Naive thymus-derived CD4-positive, alpha-beta T cell (primary cell): ENCODE measurements around the gene LDHB. TPM values are rescaled to one million over a fixed set of nuclear protein-coding genes. Genes with fewer than 3 reads are reported as not detected.
"Not testable (repeated sequence)": the region's sequence is repeated elsewhere in the genome, so short reads cannot be mapped to it uniquely, and the experiment has no call there.

Source experiments
- ATAC-seq: fragments of 150-1000 bp; cut with Tn5 transposase; 2 replicates; pipeline ENCODE4 v1.10.0; 2021; ENCODE audit warnings: mild to moderate bottlenecking, moderate library complexity
- CTCF ChIA-PET: fragments of 350-600 bp; sonication (Branson Sonifier 250); formaldehyde crosslinking; loops from one replicate; lab custom pipeline; 2021; ENCODE audit warnings: antibody characterized with exemption; lab: Charles Lee
- POLR2A ChIA-PET: fragments of 350-600 bp; sonication (Branson Sonifier 250); formaldehyde crosslinking; loops from one replicate; lab custom pipeline; 2021; ENCODE audit warnings: antibody characterized with exemption, inconsistent platforms; lab: Charles Lee
- DNase-seq, 9 donors: peaks; one replicate each; pipeline versions ENCODE4 v3.0.0 to v3.0.0-alpha.2; 2020 to 2022; ENCODE audit warnings: mixed read lengths in 1 of 9
- H3K27ac ChIP-seq: one replicate; pipeline ENCODE4 v1.7.0; 2013; ENCODE audit warnings: mild to moderate bottlenecking, low read depth, low read length, moderate library complexity
- H3K27me3 ChIP-seq, 2 donors: one replicate each; pipeline ENCODE4 v1.7.0; 2013; ENCODE audit warnings: low read length in 2 of 2, mild to moderate bottlenecking in 2 of 2, moderate library complexity in 2 of 2; ENCODE audit not compliant: control insufficient read depth in 2 of 2, insufficient read depth in 2 of 2
- H3K36me3 ChIP-seq, 3 experiments: 1 replicate in 2 of 3; 2 replicates in 1 of 3; pipeline ENCODE4 v1.7.0; 2013; ENCODE audit warnings: low read length in 3 of 3, mild to moderate bottlenecking in 3 of 3, moderate library complexity in 1 of 3; ENCODE audit not compliant: insufficient read depth in 3 of 3, control insufficient read depth in 2 of 3
- H3K4me1 ChIP-seq, 2 donors: one replicate each; pipeline ENCODE4 v1.7.0; 2013; ENCODE audit warnings: low read length in 2 of 2, mild to moderate bottlenecking in 2 of 2, moderate library complexity in 1 of 2; ENCODE audit not compliant: control insufficient read depth in 2 of 2, insufficient read depth in 2 of 2
- H3K4me3 ChIP-seq: 2 replicates; pipeline ENCODE4 v1.7.0; 2013; ENCODE audit warnings: mild to moderate bottlenecking, low read length
- H3K9me3 ChIP-seq, 3 experiments: 1 replicate in 2 of 3; 2 replicates in 1 of 3; pipeline ENCODE4 v1.7.0; 2013; ENCODE audit warnings: low read length in 3 of 3; ENCODE audit not compliant: control insufficient read depth in 2 of 3
- H3K27ac Mint-ChIP-seq, 9 donors: one replicate each; pipeline ENCODE4 v1.8.0; 2020 to 2022; ENCODE audit warnings: mixed read lengths in 9 of 9, mild to moderate bottlenecking in 8 of 9, moderate library complexity in 5 of 9, inconsistent platforms in 2 of 9
- H3K27me3 Mint-ChIP-seq, 5 donors: one replicate each; pipeline ENCODE4 v1.8.0; 2021 to 2022; ENCODE audit warnings: mixed read lengths in 5 of 5, mild to moderate bottlenecking in 1 of 5
- H3K36me3 Mint-ChIP-seq, 5 donors: one replicate each; pipeline ENCODE4 v1.8.0; 2020 to 2022; ENCODE audit warnings: mixed read lengths in 5 of 5, mild to moderate bottlenecking in 3 of 5, inconsistent platforms in 1 of 5
- H3K4me1 Mint-ChIP-seq, 7 donors: one replicate each; pipeline ENCODE4 v1.8.0; 2020 to 2022; ENCODE audit warnings: mixed read lengths in 7 of 7, mild to moderate bottlenecking in 3 of 7, inconsistent platforms in 1 of 7
- H3K4me3 Mint-ChIP-seq, 10 donors: one replicate each; pipeline ENCODE4 v1.8.0; 2020 to 2022; ENCODE audit warnings: mild to moderate bottlenecking in 10 of 10, mixed read lengths in 10 of 10, moderate library complexity in 6 of 10, inconsistent platforms in 2 of 10
- H3K9me3 Mint-ChIP-seq, 11 donors: one replicate each; pipeline ENCODE4 v1.8.0; 2020 to 2022; ENCODE audit warnings: mixed read lengths in 11 of 11, mild to moderate bottlenecking in 4 of 11, inconsistent platforms in 1 of 11, moderate library complexity in 1 of 11
- intact Hi-C, 2 donors: fragments of 100-400 bp; cut with micrococcal nuclease; formaldehyde crosslinking; loops; one replicate each; pipeline ENCODE4 v1.15.1; 2023
- polyA plus RNA-seq, 2 donors: library from polyadenylated mRNA; unstranded; fragments of 300-500 nt; fragmentation: Illumina TruSeq; gene quantifications; one replicate each; pipeline ENCODE4 v1.2.3, GENCODE V29; 2021
- total RNA-seq, 6 experiments: library from RNA in 5 of 6; stranded (reverse) in 5 of 6; gene quantifications; 1 replicate in 5 of 6; 2 replicates in 1 of 6; pipeline ENCODE4 v1.2.3 and lab custom pipeline; 2021 to 2026

The LDHB gene
- total and polyA plus RNA-seq, 7 experiments from 2014 or later = 630 to 2,849 (median 1,265) TPM

GRCh38 chr12:21650997-21651396 lies 6.6 kb downstream of the LDHB start:
- ATAC-seq = no peak
- intact Hi-C loops = loop anchor here in 1 of 2 donors (1.0 kb wide), 1 partner anchor 9 kb away; no protein-coding TSS in a partner anchor
- Mint-ChIP-seq H3K9me3 (no peaks in the 10 kb centered on the region), H3K27ac (peak overlapping the region; percentile 7 to 84 (median 73)), H3K36me3 (peaks cover 24 to 88% (median 65%) of the 10 kb centered on the region in 5 donors), H3K4me1 (peaks cover 71 to 99% (median 94%) of the 10 kb centered on the region in 7 donors), H3K27me3 (no peaks in the 10 kb centered on the region), H3K4me3 (peak overlapping the region; percentile 28 to 89 (median 68))
- no peak for DNase-seq
- no peaks in the 10 kb centered on the region for H3K27me3 ChIP-seq
- H3K27ac ChIP-seq = peak overlapping the region; percentile 8
- peaks cover 15 to 67% (median 34%) of the 10 kb centered on the region in 3 experiments for H3K36me3 ChIP-seq
- H3K4me1 ChIP-seq = peaks cover 16 to 90% of the 10 kb centered on the region in 2 donors
- no peaks in the 10 kb centered on the region for H3K9me3 ChIP-seq
- ChIA-PET POLR2A (interaction anchor here (0.8 to 14.1 kb wide), 8 partner anchors 8 to 484 kb away, joined by 3 to 242 read pairs (median 11); no protein-coding TSS in a partner anchor), CTCF (interaction anchor here (2.8 kb wide), 1 partner anchor 42 kb away, joined by 10 read pairs; no protein-coding TSS in a partner anchor)
- H3K4me3 ChIP-seq = peak overlapping the region; percentile 1

- peaks cover 2 to 83% of the 10 kb centered on the region in 2 donors for H3K4me1 ChIP-seq
- CTCF ChIA-PET = interaction anchor here (0.6 to 2.8 kb wide), 5 partner anchors 27 to 366 kb away, joined by 3 to 10 read pairs (median 3); no protein-coding TSS in a partner anchor
Observed at GRCh38 chr12:21649034-21649433, 8.6 kb downstream of the LDHB start.

GRCh38 chr12:21648378-21648777 lies 9.3 kb downstream of the LDHB start:
- peaks cover 0 to 85% of the 10 kb centered on the region in 2 donors for H3K4me1 ChIP-seq
- peak overlapping the region in 5 of 10 donors; percentile 5 to 89 (median 19) for H3K4me3 Mint-ChIP-seq
- ChIA-PET CTCF (interaction anchor here (0.6 to 1.6 kb wide), 5 partner anchors 28 to 35 kb away, joined by 3 to 4 read pairs (median 3); no protein-coding TSS in a partner anchor), POLR2A (interaction anchor here (0.7 to 14.1 kb wide), 9 partner anchors 9 to 35 kb away, joined by 3 to 242 read pairs (median 8); partner anchors contain the start of gene LDHB)
- no peak for ATAC-seq
- no peaks in the 10 kb centered on the region for H3K9me3 Mint-ChIP-seq
- intact Hi-C loops = no loop called here
- peaks cover 67 to 100% (median 96%) of the 10 kb centered on the region in 7 donors for H3K4me1 Mint-ChIP-seq
- H3K27ac ChIP-seq = peak overlapping the region; percentile 16
- no peaks in the 10 kb centered on the region for H3K9me3 ChIP-seq
- no peaks in the 10 kb centered on the region for H3K27me3 ChIP-seq
- peak overlapping the region in 8 of 9 donors; percentile 12 to 88 (median 67) for H3K27ac Mint-ChIP-seq
- no peak for DNase-seq
- peaks cover 37 to 92% (median 65%) of the 10 kb centered on the region in 5 donors for H3K36me3 Mint-ChIP-seq
- no peaks in the 10 kb centered on the region for H3K27me3 Mint-ChIP-seq
- peaks cover 29 to 77% (median 29%) of the 10 kb centered on the region in 3 experiments for H3K36me3 ChIP-seq
- H3K4me3 ChIP-seq = no peak overlapping the region

More at GRCh38 chr12:21649034-21649433, 8.6 kb downstream of the LDHB start:
- peak overlapping the region in 6 of 9 donors; percentile 12 to 88 (median 64) for H3K27ac Mint-ChIP-seq
- no peak overlapping the region for H3K27ac ChIP-seq
- H3K27me3 ChIP-seq = no peaks in the 10 kb centered on the region
- intact Hi-C loops = loop anchor here in 1 of 2 donors (1.0 kb wide), 1 partner anchor 8 kb away; the partner anchor contains the start of gene LDHB
- H3K4me3 ChIP-seq = no peak overlapping the region
- no peaks in the 10 kb centered on the region for H3K9me3 Mint-ChIP-seq
- H3K36me3 Mint-ChIP-seq = peaks cover 32 to 91% (median 65%) of the 10 kb centered on the region in 5 donors
- H3K36me3 ChIP-seq = peaks cover 27 to 75% (median 34%) of the 10 kb centered on the region in 3 experiments
- H3K27me3 Mint-ChIP-seq = no peaks in the 10 kb centered on the region
- DNase-seq = no peak
- H3K9me3 ChIP-seq = no peaks in the 10 kb centered on the region
- ATAC-seq = no peak
- POLR2A ChIA-PET = interaction anchor here (0.7 to 14.1 kb wide), 6 partner anchors 9 to 33 kb away, joined by 3 to 242 read pairs (median 18); partner anchors contain the start of gene LDHB
- H3K4me3 Mint-ChIP-seq = peak overlapping the region in 7 of 10 donors; percentile 0 to 89 (median 50)
- peaks cover 66 to 100% (median 96%) of the 10 kb centered on the region in 7 donors for H3K4me1 Mint-ChIP-seq

- ChIA-PET CTCF (interaction anchor here (0.9 to 1.6 kb wide), 4 partner anchors 9 to 33 kb away, joined by 3 to 4 read pairs (median 3); no protein-coding TSS in a partner anchor), POLR2A (interaction anchor here (0.7 to 14.1 kb wide), 11 partner anchors 8 to 145 kb away, joined by 3 to 242 read pairs (median 4); partner anchors contain the start of gene LDHB)
- peaks cover 63 to 100% (median 96%) of the 10 kb centered on the region in 7 donors for H3K4me1 Mint-ChIP-seq
- Histone ChIP-seq H3K27ac (peak overlapping the region; percentile 0), H3K4me1 (peaks cover 0 to 81% of the 10 kb centered on the region in 2 donors), H3K36me3 (peaks cover 23 to 77% (median 36%) of the 10 kb centered on the region in 3 experiments), H3K4me3 (no peak overlapping the region), H3K27me3 (no peaks in the 10 kb centered on the region), H3K9me3 (no peaks in the 10 kb centered on the region)
- H3K36me3 Mint-ChIP-seq = peaks cover 40 to 93% (median 69%) of the 10 kb centered on the region in 5 donors
- H3K27ac Mint-ChIP-seq = peak overlapping the region in 8 of 9 donors; percentile 17 to 86 (median 76)
- intact Hi-C loops = no loop called here
- no peaks in the 10 kb centered on the region for H3K27me3 Mint-ChIP-seq
- H3K4me3 Mint-ChIP-seq = peak overlapping the region in 7 of 10 donors; percentile 12 to 89 (median 17)
- no peak for ATAC-seq
- H3K9me3 Mint-ChIP-seq = no peaks in the 10 kb centered on the region
- DNase-seq = no peak
Observed at GRCh38 chr12:21647179-21647578, 10.5 kb downstream of the LDHB start.

GRCh38 chr12:21645041-21645500 lies 12.6 kb downstream of the LDHB start:
- Histone ChIP-seq H3K36me3 (peaks cover 28 to 73% (median 37%) of the 10 kb centered on the region in 3 experiments), H3K4me1 (peaks cover 11 to 75% of the 10 kb centered on the region in 2 donors)
- ChIA-PET POLR2A (interaction anchor here (0.9 to 4.5 kb wide), 6 partner anchors 10 to 33 kb away, joined by 4 to 44 read pairs (median 14); partner anchors contain the start of gene LDHB), CTCF (interaction anchor here (2.7 kb wide), 1 partner anchor 35 kb away, joined by 15 read pairs; no protein-coding TSS in a partner anchor)
- Mint-ChIP-seq H3K27ac (peak overlapping the region; percentile 41 to 92 (median 79)), H3K4me1 (peaks cover 55 to 99% (median 94%) of the 10 kb centered on the region in 7 donors), H3K36me3 (peaks cover 37 to 92% (median 69%) of the 10 kb centered on the region in 5 donors), H3K4me3 (peak overlapping the region in 9 of 10 donors; percentile 34 to 89 (median 58))
- H3K27me3 ChIP-seq, ATAC-seq, H3K27me3 Mint-ChIP-seq, H3K27ac ChIP-seq, H3K4me3 ChIP-seq, DNase-seq, H3K9me3 ChIP-seq, intact Hi-C loops, H3K9me3 Mint-ChIP-seq: not testable (repeated sequence)

GRCh38 chr12:21644516-21644915 lies 13.1 kb downstream of the LDHB start:
- ATAC-seq (no peak), DNase-seq (no peak)
- peak overlapping the region in 4 of 10 donors; percentile 34 to 89 (median 52) for H3K4me3 Mint-ChIP-seq
- peak overlapping the region in 7 of 9 donors; percentile 19 to 92 (median 79) for H3K27ac Mint-ChIP-seq
- Histone ChIP-seq H3K9me3 (no peaks in the 10 kb centered on the region), H3K36me3 (peaks cover 26 to 72% (median 40%) of the 10 kb centered on the region in 3 experiments), H3K4me1 (peaks cover 11 to 72% of the 10 kb centered on the region in 2 donors), H3K27me3 (no peaks in the 10 kb centered on the region), H3K27ac (no peak overlapping the region), H3K4me3 (no peak overlapping the region)
- intact Hi-C loops = loop anchor here (5.0 kb wide), 4 partner anchors 33 to 172 kb away; no protein-coding TSS in a partner anchor
- POLR2A ChIA-PET = interaction anchor here (0.9 to 4.5 kb wide), 6 partner anchors 8 to 33 kb away, joined by 4 to 40 read pairs (median 14); partner anchors contain the start of gene LDHB
- CTCF ChIA-PET = interaction anchor here (0.6 to 2.7 kb wide), 4 partner anchors 13 to 674 kb away, joined by 4 to 15 read pairs (median 10); partner anchors contain the start of gene LDHB
- H3K9me3 Mint-ChIP-seq = no peaks in the 10 kb centered on the region
- H3K4me1 Mint-ChIP-seq = peaks cover 53 to 98% (median 92%) of the 10 kb centered on the region in 7 donors
- no peaks in the 10 kb centered on the region for H3K27me3 Mint-ChIP-seq
- H3K36me3 Mint-ChIP-seq = peaks cover 37 to 89% (median 67%) of the 10 kb centered on the region in 5 donors
